CD4-positive, alpha-beta T cell treated with Interleukin-1 beta for 1 hour (primary cell): ENCODE results near the gene SAPCD2.
"Not testable (repeated sequence)": the region's sequence is repeated elsewhere in the genome, so short reads cannot be mapped to it uniquely, and the experiment has no call there.

Experiments
- DNase-seq, 2 donors: peaks; one replicate each; pipeline ENCODE4 v3.0.0-alpha.2; 2020 to 2022

Gene SAPCD2

DNA sequence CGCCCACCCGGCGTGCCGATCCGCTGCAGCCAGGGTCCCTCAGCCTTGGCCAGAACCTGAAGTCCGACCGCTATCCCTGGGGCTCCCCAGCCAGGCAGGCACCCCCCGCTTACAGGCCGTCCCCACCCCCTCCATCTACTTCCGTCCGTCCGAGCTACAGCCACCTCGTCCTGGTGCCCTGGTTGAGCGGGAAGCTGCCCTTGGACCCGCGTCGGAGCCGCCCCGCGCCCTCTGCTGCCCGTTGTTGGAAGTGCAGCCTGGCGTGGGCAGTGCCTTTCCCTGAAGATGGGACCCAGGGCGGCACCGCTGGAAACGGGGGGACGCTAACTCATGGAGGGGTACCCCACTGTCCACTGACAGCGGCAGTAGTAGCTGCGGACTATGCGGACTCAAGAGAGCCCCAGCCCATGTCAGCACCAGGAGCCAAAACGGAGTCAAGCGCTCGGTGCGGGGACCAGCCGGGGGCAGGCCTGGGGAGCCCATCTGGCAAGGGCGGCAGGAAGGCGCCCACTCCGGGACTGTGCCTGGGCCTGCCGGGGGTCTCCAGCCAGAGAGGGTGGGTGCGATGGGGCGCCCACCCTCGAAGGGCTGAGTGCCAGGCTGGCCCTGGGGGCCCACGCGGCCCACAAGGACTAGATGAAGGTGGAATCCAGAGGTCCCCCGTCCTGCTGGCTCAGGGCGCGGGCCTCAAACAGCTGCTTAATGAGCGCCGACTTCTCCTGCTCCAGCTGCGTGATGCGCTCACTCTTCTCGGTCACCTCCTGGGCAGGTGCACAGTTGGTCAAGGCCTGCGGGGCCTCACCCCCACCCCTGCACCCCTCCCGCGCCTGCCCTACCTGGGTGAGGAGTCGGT, 6.1 kb downstream of the SAPCD2 start:
- DNase-seq, result peak; percentile 51 to 64

DNA sequence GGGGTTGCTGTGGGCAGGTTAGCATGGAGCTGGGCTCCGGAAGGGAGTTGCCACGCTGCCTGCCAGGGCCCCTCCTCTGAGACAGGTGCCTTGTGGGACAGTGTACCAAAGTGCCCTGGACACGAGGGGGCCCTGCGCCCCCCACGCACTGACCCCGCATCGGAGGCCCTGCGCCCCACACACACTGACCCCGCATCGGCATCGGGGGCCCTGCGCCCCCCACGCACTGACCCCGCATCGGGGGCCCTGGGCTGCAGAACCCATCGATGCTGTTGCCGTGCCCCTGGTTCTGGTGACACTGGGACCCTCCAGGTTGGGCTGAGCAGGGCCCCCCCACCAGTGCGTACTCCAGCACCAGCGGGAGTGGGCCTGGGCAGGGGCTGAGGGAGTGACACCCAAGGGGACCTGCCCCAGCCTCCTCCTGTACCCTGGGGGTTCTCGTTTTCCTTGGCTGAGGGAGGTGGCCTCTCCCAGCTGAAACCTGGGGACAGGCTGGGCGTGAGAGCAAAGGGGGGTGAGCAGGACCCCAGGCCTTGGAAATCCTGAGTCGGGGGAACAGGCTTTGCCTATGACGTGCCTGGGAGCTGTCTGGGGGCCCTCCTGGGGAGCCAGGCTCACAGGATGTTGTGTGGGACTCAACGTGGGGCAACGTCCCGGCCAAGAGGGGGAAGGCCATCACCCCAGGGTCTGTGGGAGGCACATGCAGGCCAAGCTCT, 6.9 kb downstream of the SAPCD2 start:
- DNase-seq, result no peak

DNA sequence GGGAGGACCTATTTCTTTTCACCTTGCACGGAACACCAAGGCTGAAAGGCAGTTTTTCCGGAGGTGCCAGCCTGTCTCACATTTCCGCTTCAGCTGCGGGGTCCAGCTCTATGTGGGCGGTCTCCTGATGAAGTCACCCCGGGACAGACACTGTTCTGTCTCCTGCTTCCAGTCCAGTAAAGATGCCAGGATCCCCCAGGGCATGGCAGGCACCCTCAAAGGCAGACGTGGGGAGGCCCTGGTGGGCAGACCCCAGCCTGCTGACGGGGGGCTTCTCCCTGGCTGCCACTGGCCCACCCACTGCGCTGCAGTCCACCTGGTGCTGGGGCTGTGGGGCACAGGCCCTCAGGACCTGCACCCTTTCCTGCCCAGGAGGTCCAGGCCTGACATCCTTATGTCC, 7.6 kb downstream of the SAPCD2 start:
- DNase-seq, result not testable (repeated sequence)

DNA sequence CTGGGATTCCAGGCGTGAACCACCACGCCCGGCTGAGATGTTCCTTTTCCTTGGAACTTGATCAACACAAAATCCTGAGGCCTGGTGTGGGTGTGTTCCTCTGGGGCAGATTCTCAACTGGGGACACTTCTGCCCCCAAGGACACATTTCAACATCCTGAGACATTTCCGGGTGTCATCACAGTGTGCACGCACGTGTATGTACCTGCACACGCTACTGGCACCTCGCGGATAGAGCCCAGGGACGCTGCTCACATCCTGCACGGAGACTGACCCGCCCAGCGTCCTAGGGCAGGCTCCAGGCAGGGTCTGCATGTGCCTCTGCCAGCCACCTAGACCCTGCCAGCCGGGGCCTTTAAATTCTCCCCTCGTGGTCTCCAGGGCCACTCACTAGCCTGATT, 8.0 kb downstream of the SAPCD2 start:
- DNase-seq, result no peak

GRCh38 chr9:137058521-137059234, 11.7 kb downstream of the SAPCD2 start:
- DNase-seq, result no peak

- DNase-seq, result no peak
Measured at GRCh38 chr9:137057545-137057944, 12.8 kb downstream of the SAPCD2 start.

GRCh38 chr9:137056739-137057415, 13.5 kb downstream of the SAPCD2 start:
- DNase-seq, result no peak

GRCh38 chr9:137055385-137056364, 14.7 kb downstream of the SAPCD2 start:
- no peak for DNase-seq

GRCh38 chr9:137054932-137055384, 15.4 kb downstream of the SAPCD2 start:
- no peak for DNase-seq

DNA sequence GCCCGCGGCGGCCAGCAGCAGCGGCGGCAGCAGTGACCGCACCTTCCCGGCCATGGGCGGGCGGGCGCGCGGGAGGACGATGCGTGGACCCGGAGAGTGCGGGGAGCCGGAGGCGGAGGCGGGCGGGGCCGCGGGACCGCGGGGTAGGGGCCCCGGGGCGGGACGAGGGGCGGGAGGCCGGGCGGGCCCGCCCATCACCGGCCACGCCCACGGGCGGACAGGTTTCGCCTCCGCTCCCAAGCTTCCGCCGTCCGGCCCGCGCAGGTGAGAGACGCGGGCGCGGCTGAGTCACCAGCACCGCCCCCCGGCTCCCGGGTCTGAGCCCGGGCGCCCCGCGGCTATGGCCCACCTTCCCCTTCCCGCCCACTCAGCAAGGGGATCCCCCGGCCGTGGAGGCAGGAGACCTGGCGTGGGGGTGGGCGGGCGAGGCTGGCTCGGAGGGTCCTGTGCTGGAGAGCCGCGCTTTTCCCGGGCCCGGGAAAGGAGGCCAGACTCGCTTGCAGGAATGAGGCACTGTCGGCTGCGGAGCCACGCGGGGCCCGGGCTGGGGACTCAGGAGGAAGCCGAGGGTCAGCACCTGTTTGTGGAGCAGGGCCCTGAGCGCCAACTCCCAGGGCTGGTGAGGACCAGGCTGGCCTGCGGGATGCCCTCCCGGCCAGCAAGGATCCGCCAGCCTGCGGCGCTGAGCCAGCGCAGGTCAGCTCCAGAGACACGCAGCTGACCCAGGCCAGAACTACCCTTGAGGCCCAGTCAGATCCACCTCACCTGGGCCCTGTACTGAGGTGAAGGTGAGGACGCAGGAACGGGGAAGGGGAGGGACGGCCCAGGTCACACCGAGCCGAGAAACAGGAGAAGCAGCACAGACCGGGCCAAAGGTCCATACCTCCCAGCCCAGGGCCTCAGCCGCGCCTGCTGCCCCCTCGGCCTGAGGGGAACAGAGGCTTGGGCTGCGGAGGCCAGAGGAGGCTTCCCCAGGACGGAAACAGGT, 16.1 kb downstream of the SAPCD2 start, which contains the start of gene ENTPD2:
TSS of gene ENTPD2 (minus strand) at position 118 of the 988 bp plus-strand sequence. CDS start at position 54, 64 bp downstream.
- DNase-seq, result peak; percentile 36 to 49

DNA sequence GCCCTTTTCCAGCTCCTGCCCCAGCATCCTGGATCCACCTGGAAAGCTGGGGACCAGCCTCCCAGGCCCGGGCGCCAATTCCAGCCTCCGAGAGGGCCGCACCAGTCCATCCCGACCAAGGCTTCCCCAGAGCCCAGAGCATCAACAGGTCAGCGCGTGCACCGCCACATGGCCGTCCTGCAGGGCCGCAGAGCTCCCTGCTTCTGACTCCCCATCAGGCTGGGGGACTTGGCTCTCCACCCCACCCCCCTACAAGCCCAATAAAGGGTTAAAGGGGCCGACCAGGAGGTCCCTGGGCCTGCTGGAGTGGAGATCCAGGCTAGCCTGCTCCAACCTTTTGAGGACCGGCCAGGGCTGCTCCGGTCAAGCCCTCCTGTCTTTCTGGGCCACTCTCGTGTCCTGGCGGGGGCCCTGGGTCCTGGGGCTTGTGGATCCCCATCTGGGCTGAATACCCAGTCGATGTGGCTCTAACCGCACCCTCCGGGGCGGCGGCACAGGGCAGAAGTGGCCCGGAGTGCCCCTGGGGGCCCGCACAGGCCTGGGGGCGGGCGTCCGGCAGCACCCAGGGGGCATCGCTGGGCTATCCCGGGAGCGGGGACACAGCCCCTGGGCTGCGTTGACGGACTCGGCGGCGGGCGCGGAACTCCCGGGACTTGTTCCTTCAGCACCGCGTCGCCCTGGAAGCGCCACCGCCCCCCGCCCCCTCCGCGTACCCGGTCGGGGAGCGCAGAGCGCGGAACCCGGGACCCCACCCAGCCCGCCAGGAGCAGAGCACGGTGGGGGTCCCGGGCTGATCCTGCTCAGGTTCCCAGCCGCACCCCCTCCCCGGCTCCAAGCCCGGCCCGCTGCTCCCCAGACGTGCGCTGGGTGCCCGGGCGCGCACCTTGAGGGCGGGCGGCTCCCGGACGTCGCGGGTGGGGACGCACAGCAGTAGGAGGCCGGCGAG, 17.1 kb downstream of the SAPCD2 start:
- DNase-seq, result no peak

DNA sequence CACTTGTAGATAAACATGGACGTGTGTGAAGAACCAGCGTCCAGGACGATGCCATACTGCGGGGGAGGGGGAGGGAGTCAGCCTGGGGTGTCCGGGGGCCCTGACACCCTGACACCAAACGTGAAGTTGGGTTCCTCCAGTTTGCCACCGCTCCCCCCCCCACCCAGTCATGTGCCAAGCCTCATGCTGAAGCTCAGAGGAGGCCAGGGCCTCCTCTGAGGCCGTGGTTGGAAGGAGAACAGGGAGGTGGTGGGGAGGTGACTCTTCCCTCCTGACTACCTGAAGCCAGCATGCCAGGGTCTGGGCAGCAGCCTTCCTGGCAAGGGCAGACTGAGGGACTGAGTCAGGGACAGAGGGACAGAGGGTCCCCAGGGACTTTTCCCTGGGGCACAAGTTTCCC, 18.1 kb downstream of the SAPCD2 start:
- DNase-seq, result no peak

DNA sequence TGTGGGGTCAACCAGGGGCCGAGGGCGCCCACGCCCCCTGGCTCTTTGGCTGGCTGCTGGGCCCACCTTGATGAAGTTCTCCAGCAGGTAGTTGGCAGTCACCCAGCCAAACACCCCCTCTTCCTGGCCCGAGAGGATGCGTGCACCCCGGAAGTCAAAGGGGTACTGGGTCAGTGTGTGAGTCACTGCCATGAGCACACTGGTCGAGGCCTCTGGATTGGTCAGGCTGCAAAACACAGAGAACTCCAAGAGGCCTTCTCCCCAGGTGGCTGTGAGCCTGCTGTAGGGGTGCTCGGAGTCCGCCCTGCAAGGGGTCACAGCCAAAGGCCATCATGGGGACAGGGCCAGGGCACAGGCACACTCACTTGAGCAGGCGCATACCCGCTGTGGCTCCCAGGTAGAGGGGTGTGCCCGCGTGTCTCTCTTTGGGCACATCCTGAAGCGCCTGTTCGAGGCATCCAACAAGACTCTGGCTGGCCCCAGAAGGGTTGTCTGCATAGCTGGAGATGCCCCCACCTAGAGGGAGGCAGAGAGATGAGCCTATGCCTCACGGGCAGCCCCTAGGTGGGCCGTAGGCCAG, 19.1 kb downstream of the SAPCD2 start:
- DNase-seq, result no peak

DNA sequence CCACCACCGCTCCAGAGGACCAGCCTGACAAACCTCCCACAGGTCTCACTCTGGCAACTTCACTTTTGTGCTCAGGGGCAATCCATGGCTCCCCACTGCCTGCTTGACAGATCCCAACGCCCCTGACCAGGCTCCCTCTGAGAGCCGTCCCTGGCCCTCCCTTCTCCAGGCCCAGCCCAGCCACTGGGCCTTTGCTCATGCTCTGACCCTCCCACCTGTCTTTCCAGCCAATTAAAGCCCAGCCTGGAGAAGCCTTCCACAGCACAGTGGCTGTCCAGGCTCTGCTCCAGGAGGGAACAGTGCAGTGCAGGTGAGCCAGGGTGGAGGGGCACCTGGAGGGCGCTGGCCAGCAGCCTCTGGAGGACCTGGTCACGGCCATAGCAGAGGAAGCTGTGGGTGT, 19.8 kb downstream of the SAPCD2 start:
- no peak for DNase-seq

DNA sequence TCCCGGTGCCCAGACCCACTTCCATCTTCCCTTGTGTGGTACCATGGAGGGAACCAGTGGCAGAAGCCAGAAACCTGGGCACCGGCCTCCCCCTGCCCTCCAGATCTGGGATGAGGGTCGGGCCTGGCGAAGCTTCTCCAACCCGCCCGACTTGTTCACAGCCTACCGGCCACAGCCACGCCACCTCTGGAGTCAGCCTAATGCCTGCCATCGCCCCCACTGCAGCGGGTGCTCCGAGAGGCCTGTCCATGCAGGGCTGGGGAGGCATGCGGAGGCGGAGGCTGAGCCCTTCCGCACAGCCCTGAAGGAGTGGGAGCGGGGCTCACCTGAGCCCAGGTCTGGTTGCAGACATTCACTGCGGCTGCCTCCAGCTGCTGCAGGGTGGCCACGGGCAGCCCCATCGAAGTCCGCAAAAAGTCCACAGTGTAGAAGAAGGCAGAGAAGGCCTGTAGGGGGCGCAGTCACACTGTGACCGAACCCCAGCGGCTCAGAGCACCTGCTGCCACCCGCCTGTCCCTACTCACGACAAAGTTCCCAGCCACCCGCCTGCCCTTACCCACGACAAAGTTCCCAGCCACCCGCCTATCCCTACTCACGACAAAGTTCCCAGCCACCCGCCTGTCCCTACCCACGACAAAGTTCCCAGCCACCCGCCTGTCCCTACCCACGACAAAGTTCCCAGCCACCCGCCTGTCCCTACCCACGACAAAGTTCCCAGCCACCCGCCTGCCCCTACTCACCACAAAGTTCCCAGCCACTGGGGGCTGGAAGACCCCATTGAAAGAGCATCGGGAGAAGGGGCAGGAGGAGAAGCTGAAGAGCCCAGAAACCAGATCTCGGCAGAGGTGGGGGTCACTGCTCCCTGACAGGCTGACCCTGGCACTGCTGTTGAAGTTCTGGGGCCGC, 20.6 kb downstream of the SAPCD2 start:
- peak; percentile 52 to 66 for DNase-seq

- no peak for DNase-seq
Measured at GRCh38 chr9:137048655-137049543, 21.5 kb downstream of the SAPCD2 start.
